Heart left ventricle (tissue), 13 donors: Measurements from ENCODE around the gene MACO1.

Experiments used
- POLR2A ChIP-seq, 2 donors: fragments of 450-650 bp; IDR thresholded peaks; one replicate each; pipeline ENCODE4 v1.6.1; 2017; ENCODE audit warnings: antibody characterized with exemption in 2 of 2, mild to moderate bottlenecking in 2 of 2, moderate library complexity in 2 of 2
- TF ChIP-seq, protein P1 (sequence below), 12 donors: fragments of 200-600 bp; sonication (generic) in 4 of 12; IDR thresholded peaks; one replicate each; pipeline versions ENCODE4 v1.5.0 to v1.8.0; 2018 to 2022; ENCODE audit warnings: antibody characterized with exemption in 12 of 12, mild to moderate bottlenecking in 5 of 12
- donor health status: ischemic (EF 13 %, LVEDD 7.1; RV severe dilation, severe dysfunction).
- donor health status: DM: no; HTN: yes; CAD: no.
- donor health status: DM: no; HTN: no; CAD: no.
- donor health status: ischemic (EF 25% LVEDD 6.9; RV normal size, moderate dysfunction).
- donor health status: ischemic (EF 25% LVEDD 5.7; RV mildly dilated, moderate dysfunction).
- donor health status: ischemic (EF 35%, LVEDD 5.7; RV mildly dilated, moderate dysfunction).
- donor health status: nonischemic (EF 11% LVEDD 7.7; RV severe dilation, severe dysfunction).
- donor health status: DM: yes; HTN: yes; CAD: no.
- donor health status: PGD.
- donor health status: ischemic (EF 29% LVEDD 5.4; RV normal size, mild dysfunction).
- donor health status: nonischemic (EF 23%, LVEDD 6.1; RV moderate dilation, normal function).

DNA sequence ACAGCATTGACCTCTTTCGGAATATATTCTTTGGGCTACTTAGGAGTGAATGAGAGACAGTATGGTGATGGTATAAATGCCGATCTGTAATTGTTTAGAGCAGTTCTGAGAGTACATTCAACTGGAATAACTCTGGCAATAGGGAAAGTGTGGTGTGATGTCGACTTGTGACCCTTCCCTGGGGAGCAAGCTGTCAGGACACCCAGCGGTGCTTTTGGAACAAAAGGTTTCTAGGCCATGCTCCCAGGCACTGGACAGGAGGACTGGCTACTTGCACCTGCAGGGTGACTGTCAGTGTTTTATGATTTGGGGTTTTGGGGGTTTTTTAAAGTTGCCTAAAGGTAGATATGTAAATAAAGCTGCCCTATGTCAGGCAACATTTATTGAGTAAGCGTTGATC lies 50.9 kb downstream of the MACO1 start:
- TF ChIP-seq POLR2A (IDR thresholded peaks at IDR 0.05) = no peak
- TF ChIP-seq, protein P1, sequence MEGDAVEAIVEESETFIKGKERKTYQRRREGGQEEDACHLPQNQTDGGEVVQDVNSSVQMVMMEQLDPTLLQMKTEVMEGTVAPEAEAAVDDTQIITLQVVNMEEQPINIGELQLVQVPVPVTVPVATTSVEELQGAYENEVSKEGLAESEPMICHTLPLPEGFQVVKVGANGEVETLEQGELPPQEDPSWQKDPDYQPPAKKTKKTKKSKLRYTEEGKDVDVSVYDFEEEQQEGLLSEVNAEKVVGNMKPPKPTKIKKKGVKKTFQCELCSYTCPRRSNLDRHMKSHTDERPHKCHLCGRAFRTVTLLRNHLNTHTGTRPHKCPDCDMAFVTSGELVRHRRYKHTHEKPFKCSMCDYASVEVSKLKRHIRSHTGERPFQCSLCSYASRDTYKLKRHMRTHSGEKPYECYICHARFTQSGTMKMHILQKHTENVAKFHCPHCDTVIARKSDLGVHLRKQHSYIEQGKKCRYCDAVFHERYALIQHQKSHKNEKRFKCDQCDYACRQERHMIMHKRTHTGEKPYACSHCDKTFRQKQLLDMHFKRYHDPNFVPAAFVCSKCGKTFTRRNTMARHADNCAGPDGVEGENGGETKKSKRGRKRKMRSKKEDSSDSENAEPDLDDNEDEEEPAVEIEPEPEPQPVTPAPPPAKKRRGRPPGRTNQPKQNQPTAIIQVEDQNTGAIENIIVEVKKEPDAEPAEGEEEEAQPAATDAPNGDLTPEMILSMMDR (IDR thresholded peaks at IDR 0.05) = no peak
